HG02610 (cell line): ENCODE data around the gene KRTAP4-4.
"Not testable (repeated sequence)": the region's sequence is repeated elsewhere in the genome, so short reads cannot be mapped to it uniquely, and the experiment has no call there.

Experiments used
- ATAC-seq: cut with Tn5 transposase; IDR thresholded peaks from one replicate; pipeline ENCODE4 v1.9.1; 2021; ENCODE audit warnings: mild to moderate bottlenecking, moderate library complexity; ENCODE audit not compliant: unreplicated experiment

The KRTAP4-4 gene

DNA sequence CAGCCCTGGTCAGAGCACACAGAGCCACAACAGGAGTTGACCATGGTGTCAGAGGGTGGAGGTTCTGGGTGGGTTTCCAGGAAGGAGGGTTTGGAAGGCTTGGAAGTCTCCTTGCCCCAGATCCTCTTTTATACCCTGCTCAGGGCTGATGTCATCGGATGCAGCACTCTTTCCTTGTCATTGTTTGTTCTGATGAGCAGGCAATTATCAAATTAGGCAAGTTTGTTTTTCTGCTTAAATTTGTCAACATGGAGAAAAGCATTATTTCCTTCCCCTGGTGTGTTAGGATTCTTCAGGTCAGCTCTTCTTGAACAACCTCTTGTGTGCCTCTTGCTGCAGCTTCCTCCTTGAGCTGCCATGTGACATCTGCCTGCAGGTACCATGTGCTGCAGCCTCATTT is at the start of gene KRTAP4-4:
Gene KRTAP4-4, minus strand, starts transcription at position 101 of the 400 bp plus-strand sequence. Its CDS starts 57 bp downstream, at position 44.
- ATAC-seq: no peak

DNA sequence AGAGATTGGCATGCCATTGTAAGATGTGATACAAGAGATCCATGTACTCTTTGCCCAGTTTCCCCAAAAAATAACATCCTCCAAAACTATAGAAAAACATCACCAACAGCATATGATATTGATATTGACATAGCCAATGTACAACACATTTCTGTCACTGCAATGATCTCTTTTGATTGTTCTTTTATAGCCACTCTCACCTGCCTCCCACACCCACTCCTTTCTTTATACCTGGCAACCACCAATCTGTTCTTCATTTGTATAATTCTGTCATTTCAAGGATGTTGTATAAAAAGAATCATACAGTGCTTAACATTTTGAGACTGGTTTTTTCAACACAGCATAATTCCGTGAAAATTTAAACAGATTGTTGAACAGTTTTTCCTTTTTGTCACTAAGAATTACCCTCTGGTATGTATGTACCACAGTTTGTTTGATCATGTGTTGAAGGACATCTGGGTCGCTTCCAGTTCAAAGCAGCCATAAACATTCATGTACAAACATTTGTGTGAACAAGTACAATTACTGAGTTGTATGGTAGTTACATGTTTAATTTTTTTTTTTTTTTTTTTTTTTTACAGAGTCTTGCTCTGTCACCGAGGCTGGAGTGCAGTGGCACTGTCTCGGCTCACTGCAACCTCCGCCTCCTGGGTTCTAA is 39.0 kb upstream of the KRTAP4-4 start:
- no peak for ATAC-seq

- no peak for ATAC-seq
Measured at GRCh38 chr17:41196068-41196467, 35.5 kb upstream of the KRTAP4-4 start.

- ATAC-seq: no peak
Measured at GRCh38 chr17:41190328-41190727, 29.8 kb upstream of the KRTAP4-4 start.

GRCh38 chr17:41189837-41190318 is 29.3 kb upstream of the KRTAP4-4 start, which contains the start of gene KRTAP9-1:
TSS of gene KRTAP9-1 (plus strand) at chr17:41189887. CDS start at chr17:41189887, 0 bp downstream.
- not testable (repeated sequence) for ATAC-seq

DNA sequence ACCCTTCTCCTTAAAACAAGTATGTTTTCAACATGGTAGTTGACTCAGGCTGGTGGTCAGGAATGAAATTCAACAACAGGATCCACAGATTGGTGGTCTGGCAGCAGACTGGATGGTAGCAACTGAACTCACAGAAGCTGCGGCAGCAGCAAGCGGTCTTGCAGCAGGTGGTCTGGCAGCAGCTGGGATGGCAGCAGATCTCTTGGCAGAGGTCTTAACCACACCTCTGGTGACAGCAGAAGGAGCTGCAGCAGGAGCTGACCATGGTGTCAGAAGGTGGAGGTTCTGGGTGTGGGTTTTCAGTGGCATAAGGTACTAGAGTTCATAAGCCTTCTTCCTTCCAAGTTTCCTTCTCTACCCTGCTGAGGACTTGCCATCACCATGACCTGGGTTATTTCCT is 26.3 kb upstream of the KRTAP4-4 start:
- no peak for ATAC-seq

- no peak for ATAC-seq
Measured at GRCh38 chr17:41185001-41185400, 24.5 kb upstream of the KRTAP4-4 start.

GRCh38 chr17:41184480-41184961 is 24.0 kb upstream of the KRTAP4-4 start, which contains the start of gene KRTAP4-1:
TSS of gene KRTAP4-1 (minus strand) at chr17:41184911. CDS start at chr17:41184854, 57 bp downstream.
- ATAC-seq: no peak

DNA sequence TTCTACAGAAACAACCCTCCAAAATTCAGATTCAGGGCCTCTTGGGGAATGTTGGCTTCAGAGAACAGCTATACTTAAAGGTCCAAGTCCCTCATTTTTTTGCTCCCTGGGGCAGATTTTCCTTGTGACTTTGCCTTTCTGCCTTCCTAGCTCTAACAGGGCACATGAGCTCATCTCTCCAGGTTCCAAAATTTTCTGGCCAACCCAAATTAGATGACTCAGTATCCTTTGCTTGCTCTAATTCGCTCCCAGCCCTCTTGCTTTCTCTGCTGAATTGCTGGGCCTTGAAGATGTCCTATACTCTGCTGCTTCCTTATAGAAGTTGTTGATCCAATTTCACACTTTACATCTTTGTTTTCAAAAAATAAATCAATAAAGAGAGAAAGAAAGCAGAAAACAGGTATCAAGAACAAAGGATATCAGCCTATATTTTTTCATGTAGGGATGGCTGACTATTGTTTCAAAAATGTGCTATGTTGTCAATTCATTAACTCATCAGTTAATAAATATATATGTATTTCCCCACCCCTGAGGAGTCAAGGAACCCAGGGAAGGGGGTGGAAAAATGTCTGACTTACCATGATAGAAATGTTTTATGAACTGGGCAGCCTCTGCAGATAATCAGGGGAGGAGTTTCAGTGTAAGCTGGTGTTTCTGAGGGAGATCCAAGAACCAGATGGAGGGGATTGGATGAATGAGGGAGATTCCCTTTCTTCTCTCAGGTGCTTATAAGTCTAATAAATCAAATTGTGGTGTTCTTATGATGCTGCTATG is 18.5 kb upstream of the KRTAP4-4 start:
- ATAC-seq: no peak

- no peak for ATAC-seq
Measured at GRCh38 chr17:41178341-41178740, 17.8 kb upstream of the KRTAP4-4 start.

DNA sequence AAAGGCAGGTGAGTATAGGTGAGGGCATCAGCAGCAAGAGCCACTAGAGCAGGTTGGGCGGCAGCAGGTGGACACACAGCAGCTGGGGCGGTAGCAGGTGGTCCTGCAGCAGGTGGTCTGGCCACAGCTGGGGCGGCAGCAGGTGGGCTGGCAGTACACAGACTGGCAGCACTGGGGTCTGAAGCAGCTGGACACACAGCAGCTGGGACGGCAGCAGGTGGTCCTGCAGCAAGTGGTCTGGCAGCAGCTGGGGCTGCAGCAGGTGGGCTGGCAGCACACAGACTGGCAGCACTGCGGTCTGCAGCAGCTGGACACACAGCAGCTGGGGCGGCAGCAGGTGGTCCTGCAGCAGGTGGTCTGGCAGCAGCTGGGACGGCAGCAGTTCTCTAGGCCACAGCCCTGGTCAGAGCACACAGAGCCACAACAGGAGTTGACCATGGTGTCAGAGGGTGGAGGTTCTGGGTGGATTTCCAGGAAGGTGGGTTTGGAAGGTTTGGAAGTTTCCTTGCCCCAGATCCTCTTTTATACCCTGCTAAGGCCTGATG is 17.3 kb upstream of the KRTAP4-4 start, which contains the start of gene KRTAP4-2:
Gene KRTAP4-2, minus strand, starts transcription at position 495 of the 545 bp plus-strand sequence. Its CDS starts 57 bp downstream, at position 438.
- ATAC-seq: no peak

DNA sequence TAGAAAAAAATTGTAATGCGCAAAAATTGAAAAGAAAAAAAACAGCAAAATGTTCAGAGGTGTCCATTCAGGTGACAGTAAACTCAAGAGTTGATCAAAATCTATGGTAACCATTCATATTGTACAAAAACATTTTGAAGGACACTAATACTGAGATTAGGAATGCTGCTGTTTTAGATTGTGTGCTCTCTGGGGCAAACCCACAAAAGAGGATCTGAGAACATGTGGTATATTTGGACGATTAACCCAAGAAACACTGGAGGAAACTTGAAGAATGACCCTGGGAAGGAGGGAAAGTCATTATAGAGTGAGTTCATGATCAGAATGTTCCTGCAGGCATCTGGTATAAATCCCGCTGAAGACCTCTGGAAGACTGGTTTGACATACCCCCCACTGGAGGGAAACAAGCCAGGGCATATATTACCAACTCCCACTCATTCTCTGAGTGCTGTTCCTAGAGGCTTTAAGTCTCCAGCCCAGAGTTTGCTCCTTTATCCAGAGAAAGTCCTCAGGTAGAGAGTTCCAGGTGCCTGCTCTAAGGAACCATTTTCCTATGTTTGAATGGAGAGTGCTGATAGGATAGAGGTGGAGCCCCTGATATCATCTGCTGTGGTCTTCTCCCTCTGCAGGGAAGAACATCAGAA is 16.3 kb upstream of the KRTAP4-4 start:
- no peak for ATAC-seq

GRCh38 chr17:41171886-41172285 is 11.3 kb upstream of the KRTAP4-4 start:
- no peak for ATAC-seq

DNA sequence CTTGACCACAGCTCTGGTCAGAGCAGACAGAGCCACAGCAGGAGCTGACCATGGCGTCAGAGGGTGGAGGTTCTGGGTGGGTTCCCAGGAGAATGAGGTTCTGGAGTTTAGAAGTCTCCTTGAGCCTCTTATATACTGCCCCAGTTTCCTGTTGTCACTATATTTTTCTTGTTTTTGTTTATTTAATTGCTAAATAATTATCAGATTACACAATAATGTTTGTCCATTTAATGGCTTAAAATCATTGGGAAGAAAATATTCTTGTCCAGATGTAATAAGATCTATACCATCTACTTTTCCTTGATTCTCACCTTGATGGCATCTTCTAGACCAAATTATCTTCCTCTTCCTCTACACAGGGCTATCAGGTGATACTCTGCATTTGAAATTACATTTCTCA is 7.6 kb upstream of the KRTAP4-4 start, which contains the start of gene KRTAP4-3:
Gene KRTAP4-3, minus strand, starts transcription at position 101 of the 400 bp plus-strand sequence. Its CDS starts 49 bp downstream, at position 52.
- no peak for ATAC-seq

GRCh38 chr17:41167561-41167960 is 7.0 kb upstream of the KRTAP4-4 start:
- no peak for ATAC-seq

- ATAC-seq: no peak
Measured at GRCh38 chr17:41163828-41164227, 3.3 kb upstream of the KRTAP4-4 start.

DNA sequence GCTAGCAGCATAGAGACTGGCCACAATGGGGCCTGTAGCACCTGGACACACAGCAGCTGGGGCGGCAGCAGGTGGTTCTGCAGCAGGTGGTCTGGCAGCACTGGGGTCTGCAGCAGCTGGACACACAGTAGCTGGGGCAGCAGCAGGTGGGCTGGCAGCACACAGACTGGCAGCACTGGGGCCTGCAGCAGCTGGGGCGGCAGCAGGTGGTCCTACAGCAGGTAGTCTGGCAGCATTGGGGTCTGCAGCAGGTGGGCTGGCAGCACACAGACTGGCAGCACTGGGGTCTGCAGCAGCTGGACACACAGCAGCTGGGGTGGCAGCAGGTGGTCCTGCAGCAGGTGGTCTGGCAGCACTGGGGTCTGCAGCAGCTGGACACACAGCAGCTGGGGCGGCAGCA is 358 bp downstream of the KRTAP4-4 start:
- ATAC-seq: not testable (repeated sequence)

- ATAC-seq: no peak
Measured at GRCh38 chr17:41153856-41154255, 6.7 kb downstream of the KRTAP4-4 start.

GRCh38 chr17:41151525-41151924 is 9.0 kb downstream of the KRTAP4-4 start:
- no peak for ATAC-seq

DNA sequence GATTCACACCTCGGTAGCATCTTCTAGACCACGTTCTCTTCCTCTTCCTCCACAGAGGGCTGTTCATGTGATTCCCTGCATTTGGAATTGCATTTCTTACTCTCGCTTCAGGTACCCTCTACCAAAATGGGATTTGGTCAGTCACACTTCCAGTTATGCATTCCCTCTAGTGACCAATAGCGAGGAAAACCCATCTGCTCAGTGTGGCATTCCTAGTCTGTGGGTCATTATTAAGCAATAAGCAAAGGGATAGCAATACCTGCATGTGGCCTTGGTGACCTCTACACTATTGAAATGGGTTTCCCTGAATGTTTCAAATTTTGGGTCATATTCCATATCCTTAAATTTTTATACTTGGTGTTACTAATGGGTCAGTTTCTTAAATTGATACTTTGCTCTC is 10.5 kb downstream of the KRTAP4-4 start:
- ATAC-seq: no peak

GRCh38 chr17:41149652-41149985 is 10.9 kb downstream of the KRTAP4-4 start, which contains the start of gene KRTAP4-5:
TSS of gene KRTAP4-5 (minus strand) at chr17:41149825. CDS start at chr17:41149767, 58 bp downstream.
- no peak for ATAC-seq
